ENCODE data around the gene MOBP.
"Not testable (repeated sequence)": the region's sequence is repeated elsewhere in the genome, so short reads cannot be mapped to it uniquely, and the experiment has no call there.

MOBP gene, protein sequence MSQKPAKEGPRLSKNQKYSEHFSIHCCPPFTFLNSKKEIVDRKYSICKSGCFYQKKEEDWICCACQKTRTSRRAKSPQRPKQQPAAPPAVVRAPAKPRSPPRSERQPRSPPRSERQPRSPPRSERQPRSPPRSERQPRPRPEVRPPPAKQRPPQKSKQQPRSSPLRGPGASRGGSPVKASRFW

DNA sequence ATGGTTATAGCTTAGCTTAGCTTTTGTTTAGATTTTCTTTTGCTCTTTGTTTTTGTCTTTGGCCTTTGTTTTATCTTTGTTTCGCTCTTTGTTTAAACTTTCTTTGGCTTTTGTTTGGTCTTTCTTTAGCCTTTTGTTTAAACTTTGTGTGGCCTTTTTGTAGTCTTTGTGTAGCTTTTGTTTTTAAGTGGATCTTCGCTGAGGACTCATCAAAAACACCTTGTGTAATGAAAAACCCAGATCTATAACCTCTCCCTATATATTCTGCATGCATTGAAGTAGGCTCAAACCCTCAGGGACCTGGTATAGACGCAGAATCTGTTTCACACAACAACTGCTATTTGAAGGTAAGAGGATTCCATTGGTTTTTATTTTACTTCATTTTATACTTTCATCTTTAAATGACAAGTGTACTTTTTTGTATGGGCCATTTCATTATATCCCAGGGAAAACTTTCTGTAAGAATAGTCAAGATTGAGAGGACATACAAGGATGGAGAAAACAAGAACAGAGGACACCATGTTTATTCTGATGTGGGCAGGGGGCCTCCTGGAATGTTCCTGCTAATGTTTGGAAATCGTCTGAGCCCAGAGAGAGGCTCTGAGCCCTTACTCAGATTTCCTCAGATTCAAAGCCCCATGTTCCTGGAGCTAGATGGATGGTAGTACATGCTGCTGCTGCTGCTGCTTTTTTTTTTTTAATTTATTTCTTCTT lies at the start of gene MOBP:
Gene MOBP, plus strand, starts transcription at position 287 of the 714 bp plus-strand sequence. CDS start 34,390 bp downstream, outside the sequence.
- no peak for DNase-seq

GRCh38 chr3:39418556-39419225 lies 48.8 kb upstream of the MOBP start:
- not testable (repeated sequence) for DNase-seq

DNA sequence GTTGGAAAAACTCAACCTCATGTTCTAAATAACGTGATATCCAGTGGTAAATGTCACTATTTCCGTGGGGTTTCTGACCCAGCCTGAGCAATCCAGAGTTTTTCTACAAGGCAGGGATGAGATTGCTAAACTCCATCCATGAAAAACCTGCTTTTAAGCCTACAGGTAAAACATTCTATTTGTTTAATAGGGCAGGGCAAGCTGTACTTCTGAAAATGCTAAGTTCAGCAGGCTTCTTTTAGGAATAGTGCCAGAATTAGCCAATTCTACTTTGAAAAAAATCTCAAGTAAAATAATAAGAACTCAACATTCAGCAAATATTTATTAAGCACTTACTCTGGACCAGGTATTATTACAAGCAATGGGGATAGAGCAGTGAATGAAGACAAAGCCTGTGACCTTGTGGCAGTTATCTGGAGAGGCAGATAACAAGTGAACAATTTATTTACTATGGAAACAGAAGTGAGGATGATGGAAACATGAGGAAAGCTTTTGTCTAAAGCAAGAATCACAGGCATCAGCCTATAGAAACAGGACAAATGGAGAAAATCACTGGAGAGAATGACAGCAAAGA lies 47.7 kb upstream of the MOBP start:
- DNase-seq, result no peak

DNA sequence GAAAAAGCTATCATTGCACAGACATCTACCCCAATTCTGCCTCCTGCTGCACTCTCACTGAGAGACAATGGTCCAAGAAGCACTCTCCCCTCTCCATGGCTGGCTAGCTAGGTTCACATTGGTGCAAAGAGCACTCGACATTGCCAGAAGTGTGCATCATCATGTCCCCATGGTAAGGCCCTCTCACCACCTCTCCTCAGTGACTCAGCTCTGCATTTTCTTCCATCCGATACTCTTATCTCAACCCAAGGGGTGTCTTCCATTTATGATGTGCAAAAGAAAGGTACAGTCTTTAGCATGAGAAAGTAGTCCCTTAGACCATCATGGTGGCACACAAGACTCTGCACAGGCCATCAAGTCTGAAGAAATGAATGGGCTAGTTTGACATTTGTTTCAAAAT lies 46.9 kb upstream of the MOBP start:
- DNase-seq, result no peak

DNA sequence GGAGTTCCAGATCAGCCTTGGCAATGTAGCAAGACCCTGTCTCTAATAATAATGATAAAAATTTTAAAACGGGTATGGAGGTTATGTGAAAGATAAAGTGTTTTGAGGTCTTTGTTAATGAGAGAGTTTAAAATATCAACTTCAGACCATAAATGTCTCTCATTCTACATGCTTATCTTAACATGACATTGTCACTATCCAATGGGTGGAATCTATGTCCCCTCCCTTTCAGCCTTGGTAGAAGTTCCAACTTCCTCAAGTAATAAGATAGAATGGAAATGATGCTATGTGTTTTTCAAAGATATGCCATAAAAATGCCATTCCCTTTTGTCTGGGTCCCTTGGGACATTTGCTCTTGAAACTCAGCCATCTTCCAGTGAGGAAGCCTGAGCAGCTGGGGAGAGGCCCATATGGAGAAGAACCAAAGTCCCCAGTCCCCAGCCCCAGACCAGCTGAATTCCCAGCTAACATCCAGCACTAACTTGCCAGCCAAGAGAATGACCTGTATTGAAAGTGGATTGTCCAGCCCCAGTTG lies 44.0 kb upstream of the MOBP start:
- no peak for DNase-seq

GRCh38 chr3:39426312-39426711 lies 41.2 kb upstream of the MOBP start:
- no peak for DNase-seq

DNA sequence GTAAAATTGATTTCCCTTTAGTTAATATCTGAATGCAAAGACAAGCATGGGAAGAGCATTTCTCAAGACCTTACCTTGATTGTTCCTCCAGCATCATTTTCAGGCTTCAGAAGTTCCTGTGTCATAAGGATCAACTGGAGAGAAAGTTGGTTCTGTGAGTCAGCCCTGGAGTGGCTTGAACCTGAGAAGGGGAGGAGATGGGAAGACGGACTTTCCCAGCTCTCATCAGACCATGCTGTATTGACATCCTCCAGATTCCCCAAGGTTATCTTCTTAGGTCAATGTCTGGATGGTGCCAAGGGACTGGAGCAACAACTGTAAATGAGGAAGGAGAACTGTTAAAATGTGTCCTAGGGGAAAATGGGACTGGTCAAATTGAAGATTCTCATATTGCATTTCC lies 40.0 kb upstream of the MOBP start:
- no peak for DNase-seq

DNA sequence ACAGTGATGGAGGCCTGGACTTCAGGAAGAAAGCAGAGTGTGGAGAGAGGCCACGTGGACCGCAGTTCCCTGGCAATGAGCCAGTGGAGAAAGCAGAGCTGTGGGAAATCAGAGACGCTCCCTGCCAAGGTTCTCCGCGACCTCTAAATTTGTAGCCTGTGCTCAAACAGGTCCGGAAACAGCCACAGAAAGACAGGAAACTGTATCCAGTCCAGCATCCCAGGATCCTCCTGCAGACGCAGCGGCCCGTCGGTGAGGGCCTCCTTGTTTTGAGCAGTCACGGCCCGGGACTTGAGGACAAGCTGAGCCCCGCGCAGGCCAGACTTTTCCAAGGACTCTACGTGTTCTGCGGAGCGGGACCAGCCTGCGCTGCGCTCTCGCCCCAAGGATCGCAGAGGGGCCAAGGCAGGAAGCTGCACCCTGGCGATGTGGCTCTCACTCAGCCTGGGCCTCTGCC lies 38.7 kb upstream of the MOBP start:
- no peak for DNase-seq

DNA sequence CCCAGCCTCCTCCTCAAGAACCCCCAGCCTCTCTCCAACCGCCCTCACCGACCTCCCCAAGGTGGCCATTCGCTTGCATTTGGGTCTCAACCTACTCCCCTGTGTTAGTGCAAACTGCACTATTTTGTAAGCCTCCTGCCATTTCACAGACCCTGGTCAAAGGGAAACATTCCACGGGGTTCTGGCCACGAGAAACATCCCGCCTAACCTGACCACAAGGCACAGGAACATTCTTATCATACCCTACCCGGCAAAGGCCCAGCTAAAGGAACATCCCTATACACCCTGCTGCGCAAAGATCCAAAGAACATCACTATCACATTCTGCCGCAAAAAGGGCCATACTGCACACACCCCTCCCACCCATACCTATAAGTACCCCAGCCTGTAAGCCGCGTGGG lies 38.0 kb upstream of the MOBP start:
- no peak for DNase-seq

DNA sequence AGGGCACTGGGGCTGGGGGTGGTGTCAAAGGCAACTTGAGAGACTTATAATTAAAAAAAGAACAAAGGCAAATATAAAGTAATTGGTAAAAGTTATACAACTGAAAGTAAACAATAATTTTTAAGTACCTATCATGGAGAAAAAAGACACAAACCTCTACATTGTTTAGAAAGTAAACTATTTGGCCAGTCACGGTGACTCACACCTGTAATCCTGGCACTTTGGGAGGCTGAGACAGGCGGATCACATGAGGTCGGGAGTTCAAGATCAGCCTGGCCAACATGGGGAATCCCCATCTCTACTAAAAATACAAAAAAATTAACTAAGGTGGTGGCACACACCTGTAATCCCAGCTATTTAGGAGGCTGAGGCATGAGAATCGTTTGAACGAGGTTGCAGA lies 35.1 kb upstream of the MOBP start:
- no peak for DNase-seq

DNA sequence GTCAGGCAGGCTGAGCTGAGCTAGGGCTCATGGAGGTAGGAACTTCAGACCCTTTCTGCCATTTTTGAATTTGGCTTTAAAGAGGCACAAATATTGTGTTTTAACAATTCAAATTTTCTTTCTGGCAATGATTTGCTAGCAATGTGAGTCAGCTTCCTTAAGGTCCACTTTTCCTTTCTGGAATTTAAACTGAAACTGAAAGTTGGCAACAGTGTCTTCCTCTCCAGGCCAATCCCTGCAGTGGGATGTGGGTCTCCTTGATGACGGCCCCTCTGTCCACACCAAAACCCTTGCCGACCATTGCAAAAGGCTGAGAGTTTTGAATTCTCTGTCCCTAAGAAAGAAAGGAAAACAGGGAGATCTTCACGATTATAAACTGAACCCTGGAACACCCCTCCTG lies 33.8 kb upstream of the MOBP start:
- DNase-seq, result no peak

DNA sequence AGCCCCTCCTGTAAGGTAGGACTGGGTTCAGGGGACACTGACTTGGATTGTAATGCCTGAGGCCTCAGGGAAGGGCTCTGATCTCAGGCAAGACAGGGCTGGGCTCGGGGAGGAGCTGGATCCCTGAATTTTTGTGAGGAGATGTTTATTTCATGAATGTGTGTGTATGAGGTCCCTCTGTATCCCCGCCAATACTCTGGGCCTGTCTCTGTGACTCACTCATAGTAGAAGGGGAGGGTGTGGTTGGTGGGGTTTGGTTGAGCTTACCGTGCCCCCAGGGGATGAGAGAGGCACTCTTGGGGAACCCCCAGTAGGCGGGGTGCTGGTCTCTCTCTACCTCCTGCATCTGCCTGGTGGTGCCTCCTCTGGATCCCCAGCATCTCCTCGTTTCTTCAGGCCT lies 32.9 kb upstream of the MOBP start:
- DNase-seq, result no peak

DNA sequence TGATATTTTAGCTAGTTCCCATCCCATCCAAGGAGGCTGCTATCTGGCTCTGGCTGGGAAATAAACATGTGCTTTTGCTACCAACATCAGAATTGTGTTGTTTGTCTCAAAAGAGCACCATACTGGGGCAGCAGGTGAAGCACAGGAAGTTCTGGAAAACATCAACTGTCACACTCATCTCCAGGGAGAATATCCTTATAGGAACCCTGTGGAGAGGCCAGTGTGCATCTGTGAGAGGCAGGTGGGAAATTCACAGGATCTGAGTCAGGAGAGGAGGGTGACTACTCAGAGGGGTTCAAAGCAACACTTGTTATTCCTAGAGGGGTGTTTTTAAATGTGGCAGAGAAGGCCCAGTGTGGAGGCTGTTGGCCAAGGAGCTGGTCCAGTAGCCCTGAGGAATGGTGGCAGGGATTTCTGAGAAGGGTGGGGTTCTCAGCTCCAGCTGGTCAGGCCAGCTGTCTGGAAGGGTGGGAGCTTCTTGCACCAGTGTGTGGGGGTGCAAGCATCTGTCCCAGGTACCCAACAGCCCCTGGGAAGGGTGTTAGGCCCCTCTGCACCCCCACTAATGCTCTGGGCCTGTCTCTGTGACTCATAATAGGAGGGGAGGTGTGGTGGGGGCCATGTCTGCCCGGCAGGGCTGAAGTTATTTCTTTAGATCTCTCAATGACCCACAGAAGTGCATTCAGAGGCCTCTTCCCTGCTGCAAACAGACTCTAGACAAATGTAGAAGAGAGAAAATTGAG lies 32.3 kb upstream of the MOBP start:
- DNase-seq, result no peak

DNA sequence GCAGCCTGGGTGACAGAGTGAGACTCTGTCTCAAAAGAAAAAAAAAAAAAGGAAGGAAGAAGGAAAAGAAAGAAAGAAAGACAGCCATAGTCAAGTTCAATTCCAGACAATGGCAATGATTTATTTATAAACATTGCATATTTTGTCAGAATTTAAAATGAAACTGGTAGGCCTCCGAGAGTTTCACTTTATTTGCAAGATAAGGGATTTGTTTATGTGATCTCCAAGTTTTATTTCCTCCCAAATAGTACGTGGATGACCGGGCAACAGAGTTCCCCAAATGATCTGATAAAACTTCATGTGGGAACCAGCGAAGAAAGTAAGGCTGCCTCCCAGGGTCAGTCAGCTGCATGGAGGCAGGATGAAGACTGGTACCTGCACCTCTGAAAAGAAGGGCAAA lies 28.6 kb upstream of the MOBP start:
- no peak for DNase-seq

- DNase-seq, result no peak
These were observed 27.2 kb upstream of the MOBP start for GRCh38 chr3:39440316-39440715.

GRCh38 chr3:39443530-39443929 lies 23.9 kb upstream of the MOBP start:
- DNase-seq, result no peak

- no peak for DNase-seq
These were observed 21.6 kb upstream of the MOBP start for GRCh38 chr3:39445927-39446326.

DNA sequence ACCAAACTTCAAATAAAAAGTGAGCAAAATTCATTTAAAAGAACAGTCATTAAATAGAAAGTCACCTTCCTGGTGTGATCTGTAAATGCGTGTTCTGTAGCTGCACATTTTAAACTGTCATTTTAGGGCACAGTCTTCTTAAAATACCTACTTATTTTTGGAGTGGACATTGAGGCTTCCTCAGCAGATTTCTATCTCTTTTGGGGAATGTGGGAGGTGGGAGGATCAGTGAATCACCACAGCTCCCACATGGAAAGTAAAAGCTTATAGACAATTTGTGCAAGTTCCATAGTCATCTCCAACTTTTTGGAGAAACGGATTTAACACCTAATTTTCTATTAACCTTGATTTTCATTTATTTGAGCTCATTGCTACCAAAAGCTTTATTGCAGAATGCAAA lies 21.0 kb upstream of the MOBP start:
- no peak for DNase-seq

DNA sequence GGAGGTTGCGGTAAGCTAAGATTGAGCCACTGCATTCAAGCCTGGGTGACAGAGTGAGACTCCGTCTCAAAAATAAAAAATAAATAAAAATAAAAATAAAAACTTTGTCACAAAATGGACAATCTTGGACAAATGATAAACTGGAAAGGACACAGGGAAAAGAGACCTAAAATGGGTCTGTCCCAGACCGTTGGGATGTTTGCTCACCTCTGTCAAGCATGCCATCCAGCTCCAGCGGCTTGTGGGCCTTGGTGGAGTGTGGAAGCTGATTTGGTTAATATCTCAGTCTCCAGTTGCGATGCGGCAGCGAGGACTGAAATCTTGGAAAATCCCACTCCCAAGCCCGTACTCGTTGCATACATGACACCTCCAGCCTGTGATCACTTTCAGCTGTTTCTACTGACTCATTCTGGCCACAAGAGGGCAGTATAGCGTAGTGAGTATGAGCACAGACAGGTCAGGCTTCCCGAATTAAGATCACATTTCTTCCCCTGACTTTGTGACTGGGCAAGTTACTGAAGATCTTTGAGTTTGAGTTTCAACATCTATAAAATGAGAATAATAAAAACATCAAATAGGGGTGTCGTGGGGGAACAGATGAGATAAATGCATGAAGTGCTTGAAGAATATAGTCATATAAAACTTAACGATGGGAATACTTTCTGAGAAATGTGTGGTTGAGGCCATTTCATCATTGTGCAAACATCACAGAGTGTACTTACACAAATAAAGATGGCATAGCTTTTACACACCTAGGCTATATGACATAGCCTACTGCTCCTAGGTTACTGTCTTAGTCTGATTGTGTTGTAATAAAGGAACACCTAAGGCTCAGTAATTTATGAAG lies 19.6 kb upstream of the MOBP start:
- peak; percentile 13 to 78 for DNase-seq

- no peak for DNase-seq
These were observed 18.8 kb upstream of the MOBP start for GRCh38 chr3:39448506-39449233.

DNA sequence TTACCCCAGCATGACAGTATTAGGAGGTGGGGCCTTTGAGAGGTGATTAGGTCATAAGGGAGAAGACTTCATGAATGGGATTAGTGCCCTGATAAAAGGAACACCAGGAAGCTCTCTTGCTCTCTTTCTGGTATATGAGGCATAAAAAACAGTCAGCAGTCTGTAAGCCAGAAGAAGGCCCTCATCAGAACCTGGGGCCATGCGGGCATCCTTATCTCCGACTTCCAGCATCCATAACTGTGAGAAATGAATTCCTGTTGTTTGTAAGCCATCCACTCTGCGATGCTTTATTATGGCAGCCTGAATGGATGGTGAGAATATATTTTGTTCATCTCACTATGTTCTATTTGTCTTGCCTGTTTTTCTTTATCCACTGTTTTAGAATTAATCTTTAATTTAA lies 17.7 kb upstream of the MOBP start:
- no peak for DNase-seq

All from NCI-H446 (cell line).